ENCODE results near the gene NPM3.

GRCh38 chr10:101741938-101742337 is 41.3 kb downstream of the NPM3 start:
- TF ChIP-seq CTCF (conservative IDR thresholded peaks at IDR 0.05; ENCODE audit: low read depth, low read length) (no peak), EZH2phosphoT487 (IDR thresholded peaks at IDR 0.05; ENCODE audit: borderline replicate concordance, low read length) (no peak), EZH2 (IDR thresholded peaks at IDR 0.05; ENCODE audit: low read length, unreplicated experiment) (no peak)
